ENCODE measurements around the gene TFAP2B. TPM values are rescaled to one million over a fixed set of nuclear protein-coding genes. Genes with fewer than 3 reads are reported as not detected.

The TFAP2B gene
- total RNA-seq (not detected), total RNA-seq (0 to 0.06 (median 0) reads per million in 29 experiments)
- not detected for total RNA-seq (2013)

DNA sequence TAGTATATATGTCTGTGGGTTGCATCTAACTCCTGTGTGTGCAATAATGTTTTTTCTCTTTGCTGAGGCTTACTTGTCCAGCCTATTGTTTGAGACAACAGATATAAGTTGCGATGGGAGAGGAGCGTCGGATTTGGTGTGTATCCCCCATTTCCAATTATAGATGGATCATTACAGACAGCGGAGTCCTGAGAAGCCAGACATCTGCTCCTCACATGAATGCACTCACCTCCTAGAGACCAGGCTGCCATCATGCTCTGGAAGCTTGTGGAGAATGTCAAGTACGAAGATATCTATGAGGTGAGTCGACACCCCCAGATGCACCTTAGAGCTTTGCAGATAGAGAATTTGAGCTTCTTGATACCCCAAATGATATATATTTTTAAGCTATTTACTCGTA, at the start of gene TFAP2B:
TSS of gene TFAP2B (plus strand) at position 199 of the 400 bp plus-strand sequence. CDS start at position 220, 21 bp downstream.
- CTCF ChIA-PET: interaction anchor here in 1 of 2 donors (1.0 kb wide), 1 partner anchor 10 kb away, joined by 3 read pairs; no protein-coding TSS in a partner anchor
- WGBS (ENCODE audit: insufficient coverage): no CpG with 5 or more reads among the region's 7 CpGs
- DNase-seq: no peak

DNA sequence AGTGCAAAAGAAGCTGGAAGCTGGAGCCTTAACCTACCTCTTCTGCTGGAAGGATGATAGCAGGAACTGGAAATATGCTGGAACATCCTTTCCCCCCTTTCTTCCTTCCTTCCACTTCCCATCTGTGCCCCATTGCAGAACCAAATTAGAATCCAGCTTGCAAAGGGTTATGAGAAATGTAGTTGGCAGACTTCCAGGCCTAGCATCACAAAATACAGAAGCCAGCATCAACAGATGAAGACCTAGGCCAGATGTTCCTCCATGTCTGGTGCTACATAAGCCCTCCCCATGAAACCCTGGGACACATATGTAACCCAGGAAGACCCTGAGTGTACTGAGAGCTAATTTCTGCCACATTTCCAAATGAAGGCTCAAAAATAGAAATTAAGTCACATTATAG, 40.0 kb upstream of the TFAP2B start:
- ChIA-PET CTCF (interaction anchor here in 1 of 2 donors (0.9 kb wide), 1 partner anchor 9 kb away, joined by 3 read pairs; no protein-coding TSS in a partner anchor), POLR2A (no interaction called here)
- H3K9me3 Mint-ChIP-seq: peaks cover 0 to 11% (median 0%) of the 10 kb centered on the region in 3 donors
- H3K4me1 Mint-ChIP-seq: no peaks in the 10 kb centered on the region
- H3K36me3 Mint-ChIP-seq: no peaks in the 10 kb centered on the region
- H3K4me3 ChIP-seq (ENCODE audit: control insufficient read depth in 1 of 2, extremely low read depth in 1 of 2, low read length in 1 of 2): no peak overlapping the region
- no peaks in the 10 kb centered on the region for H3K27me3 ChIP-seq (replicated peaks in 1 of 2; ENCODE audit: control insufficient read depth in 2 of 2, extremely low read depth in 1 of 2, insufficient read depth in 2 of 2, low read length in 1 of 2)
- H3K9me3 ChIP-seq: no peaks in the 10 kb centered on the region
- no peaks in the 10 kb centered on the region for H3K27me3 Mint-ChIP-seq
- H3K27ac Mint-ChIP-seq: no peak overlapping the region
- H3K4me1 ChIP-seq (ENCODE audit: control insufficient read depth in 1 of 2, extremely low read depth in 1 of 2, insufficient read depth in 2 of 2, low read length in 2 of 2): no peaks in the 10 kb centered on the region
- no peak overlapping the region for H3K4me3 Mint-ChIP-seq
- no peak for ATAC-seq (replicated peaks in 1 of 4)
- DNase-seq: no peak
- H3K36me3 ChIP-seq (ENCODE audit: control insufficient read depth in 2 of 2, extremely low read depth in 1 of 2, insufficient read depth in 1 of 2, low read length in 1 of 2): no peaks in the 10 kb centered on the region
- H3K27ac ChIP-seq (ENCODE audit: low read length): no peak overlapping the region

More for the DNA sequence above, at the start of gene TFAP2B:
- Mint-ChIP-seq H3K36me3 (no peaks in the 10 kb centered on the region), H3K27me3 (peaks cover 69 to 76% of the 10 kb centered on the region in 2 donors), H3K9me3 (no peaks in the 10 kb centered on the region), H3K4me1 (peaks cover 16 to 28% (median 23%) of the 10 kb centered on the region in 3 donors), H3K4me3 (peak within 1 kb of the TSS in 1 of 3 donors; percentile 38), H3K27ac (no peak within 1 kb of the TSS)
- no peak for ATAC-seq (replicated peaks in 1 of 4)
- H3K27ac ChIP-seq (ENCODE audit: low read length): no peak within 1 kb of the TSS
- peaks cover 0 to 12% of the 10 kb centered on the region in 2 experiments for H3K4me1 ChIP-seq (ENCODE audit: control insufficient read depth in 1 of 2, extremely low read depth in 1 of 2, insufficient read depth in 2 of 2, low read length in 2 of 2)
- no peaks in the 10 kb centered on the region for H3K36me3 ChIP-seq (ENCODE audit: control insufficient read depth in 2 of 2, extremely low read depth in 1 of 2, insufficient read depth in 1 of 2, low read length in 1 of 2)
- no peak within 1 kb of the TSS for H3K4me3 ChIP-seq (ENCODE audit: control insufficient read depth in 1 of 2, extremely low read depth in 1 of 2, low read length in 1 of 2)
- H3K9me3 ChIP-seq: no peaks in the 10 kb centered on the region
- POLR2A ChIA-PET: no interaction called here
- H3K27me3 ChIP-seq (replicated peaks in 1 of 2; ENCODE audit: control insufficient read depth in 2 of 2, extremely low read depth in 1 of 2, insufficient read depth in 2 of 2, low read length in 1 of 2): peaks cover 21 to 36% of the 10 kb centered on the region in 2 experiments

DNA sequence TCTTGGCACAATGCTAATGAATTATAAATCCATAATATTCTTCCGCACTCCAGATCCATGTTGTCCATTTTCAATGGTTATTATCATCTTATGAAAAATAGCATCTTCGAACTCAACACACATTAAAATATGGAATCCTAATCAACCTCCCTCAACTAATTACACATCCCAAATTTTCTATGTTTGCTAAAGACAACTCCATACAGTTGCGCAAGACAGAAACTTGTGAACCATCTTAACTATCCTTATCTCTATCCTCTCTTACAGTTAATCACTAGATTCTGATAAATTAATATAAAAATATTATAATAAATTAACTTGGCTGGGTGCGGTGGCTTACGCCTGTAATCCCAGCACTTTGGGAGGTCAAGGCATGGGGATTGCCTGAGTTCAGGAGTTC, 38.3 kb upstream of the TFAP2B start:
- Histone ChIP-seq H3K4me1 (ENCODE audit: control insufficient read depth in 1 of 2, extremely low read depth in 1 of 2, insufficient read depth in 2 of 2, low read length in 2 of 2) (no peaks in the 10 kb centered on the region), H3K9me3 (no peaks in the 10 kb centered on the region), H3K36me3 (ENCODE audit: control insufficient read depth in 2 of 2, extremely low read depth in 1 of 2, insufficient read depth in 1 of 2, low read length in 1 of 2) (no peaks in the 10 kb centered on the region), H3K27ac (ENCODE audit: low read length) (no peak overlapping the region), H3K27me3 (replicated peaks in 1 of 2; ENCODE audit: control insufficient read depth in 2 of 2, extremely low read depth in 1 of 2, insufficient read depth in 2 of 2, low read length in 1 of 2) (no peaks in the 10 kb centered on the region), H3K4me3 (ENCODE audit: control insufficient read depth in 1 of 2, extremely low read depth in 1 of 2, low read length in 1 of 2) (no peak overlapping the region)
- Mint-ChIP-seq H3K27ac (no peak overlapping the region), H3K4me1 (no peaks in the 10 kb centered on the region), H3K4me3 (no peak overlapping the region), H3K27me3 (no peaks in the 10 kb centered on the region), H3K9me3 (peaks cover 0 to 11% (median 0%) of the 10 kb centered on the region in 3 donors), H3K36me3 (no peaks in the 10 kb centered on the region)
- POLR2A ChIA-PET: no interaction called here
- CTCF ChIA-PET: no interaction called here
- WGBS (ENCODE audit: insufficient coverage): 60% methylated on average over 1 of the region's 5 CpGs
- ATAC-seq (replicated peaks in 1 of 4): no peak
- no peak for DNase-seq

- no CpG with 5 or more reads among the region's 1 CpG for WGBS (ENCODE audit: insufficient coverage)
- Mint-ChIP-seq H3K4me1 (no peaks in the 10 kb centered on the region), H3K27me3 (peaks cover 0 to 3% of the 10 kb centered on the region in 2 donors), H3K9me3 (peaks cover 0 to 4% (median 0%) of the 10 kb centered on the region in 3 donors), H3K36me3 (no peaks in the 10 kb centered on the region), H3K27ac (no peak overlapping the region), H3K4me3 (no peak overlapping the region)
- CTCF ChIA-PET: no interaction called here
- H3K27ac ChIP-seq (ENCODE audit: low read length): no peak overlapping the region
- no peaks in the 10 kb centered on the region for H3K36me3 ChIP-seq (ENCODE audit: control insufficient read depth in 2 of 2, extremely low read depth in 1 of 2, insufficient read depth in 1 of 2, low read length in 1 of 2)
- H3K4me3 ChIP-seq (ENCODE audit: control insufficient read depth in 1 of 2, extremely low read depth in 1 of 2, low read length in 1 of 2): no peak overlapping the region
- H3K27me3 ChIP-seq (replicated peaks in 1 of 2; ENCODE audit: control insufficient read depth in 2 of 2, extremely low read depth in 1 of 2, insufficient read depth in 2 of 2, low read length in 1 of 2): no peaks in the 10 kb centered on the region
- no peaks in the 10 kb centered on the region for H3K4me1 ChIP-seq (ENCODE audit: control insufficient read depth in 1 of 2, extremely low read depth in 1 of 2, insufficient read depth in 2 of 2, low read length in 2 of 2)
- H3K9me3 ChIP-seq: no peaks in the 10 kb centered on the region
- POLR2A ChIA-PET: no interaction called here
- no peak for DNase-seq
- no peak for ATAC-seq (replicated peaks in 1 of 4)
These were observed 32.8 kb upstream of the TFAP2B start for GRCh38 chr6:50785921-50786320.

GRCh38 chr6:50791900-50792508, 26.7 kb upstream of the TFAP2B start:
- Mint-ChIP-seq H3K27me3 (peaks cover 2 to 8% of the 10 kb centered on the region in 2 donors), H3K9me3 (peaks cover 0 to 6% (median 0%) of the 10 kb centered on the region in 3 donors), H3K4me3 (no peak overlapping the region), H3K36me3 (no peaks in the 10 kb centered on the region), H3K27ac (no peak overlapping the region), H3K4me1 (no peaks in the 10 kb centered on the region)
- ChIA-PET CTCF (no interaction called here), POLR2A (no interaction called here)
- WGBS (ENCODE audit: insufficient coverage): no CpG with 5 or more reads among the region's 3 CpGs
- no peaks in the 10 kb centered on the region for H3K36me3 ChIP-seq (ENCODE audit: control insufficient read depth in 2 of 2, extremely low read depth in 1 of 2, insufficient read depth in 1 of 2, low read length in 1 of 2)
- no peaks in the 10 kb centered on the region for H3K4me1 ChIP-seq (ENCODE audit: control insufficient read depth in 1 of 2, extremely low read depth in 1 of 2, insufficient read depth in 2 of 2, low read length in 2 of 2)
- H3K4me3 ChIP-seq (ENCODE audit: control insufficient read depth in 1 of 2, extremely low read depth in 1 of 2, low read length in 1 of 2): no peak overlapping the region
- H3K27ac ChIP-seq (ENCODE audit: low read length): no peak overlapping the region
- no peaks in the 10 kb centered on the region for H3K9me3 ChIP-seq
- DNase-seq: peak in 1 of 35 experiments; percentile 9
- H3K27me3 ChIP-seq (replicated peaks in 1 of 2; ENCODE audit: control insufficient read depth in 2 of 2, extremely low read depth in 1 of 2, insufficient read depth in 2 of 2, low read length in 1 of 2): no peaks in the 10 kb centered on the region
- ATAC-seq (replicated peaks in 1 of 4): no peak

DNA sequence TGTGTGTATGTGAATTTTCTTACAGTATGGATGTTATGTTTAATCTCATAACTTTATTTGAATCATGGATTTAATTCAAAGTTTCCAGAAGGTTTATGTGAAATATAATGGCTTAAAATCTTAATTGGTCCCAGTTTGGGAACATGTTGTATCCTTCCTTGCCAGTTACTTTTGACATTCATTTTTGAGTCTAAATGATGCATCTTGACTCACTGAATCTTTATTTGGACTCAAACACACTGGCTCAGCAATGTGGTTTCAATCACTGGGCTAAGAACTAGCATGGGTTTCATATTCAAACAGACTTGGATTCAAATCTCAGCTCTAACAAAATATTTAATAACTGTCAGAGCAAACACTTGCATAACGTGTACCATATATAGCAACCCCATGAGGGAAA, 25.9 kb upstream of the TFAP2B start:
- Histone ChIP-seq H3K4me3 (ENCODE audit: control insufficient read depth in 1 of 2, extremely low read depth in 1 of 2, low read length in 1 of 2) (no peak overlapping the region), H3K4me1 (ENCODE audit: control insufficient read depth in 1 of 2, extremely low read depth in 1 of 2, insufficient read depth in 2 of 2, low read length in 2 of 2) (no peaks in the 10 kb centered on the region), H3K27ac (ENCODE audit: low read length) (no peak overlapping the region), H3K27me3 (replicated peaks in 1 of 2; ENCODE audit: control insufficient read depth in 2 of 2, extremely low read depth in 1 of 2, insufficient read depth in 2 of 2, low read length in 1 of 2) (no peaks in the 10 kb centered on the region), H3K9me3 (no peaks in the 10 kb centered on the region), H3K36me3 (ENCODE audit: control insufficient read depth in 2 of 2, extremely low read depth in 1 of 2, insufficient read depth in 1 of 2, low read length in 1 of 2) (no peaks in the 10 kb centered on the region)
- ATAC-seq (replicated peaks in 1 of 4) (no peak), DNase-seq (no peak)
- Mint-ChIP-seq H3K36me3 (no peaks in the 10 kb centered on the region), H3K27me3 (peaks cover 2 to 6% of the 10 kb centered on the region in 2 donors), H3K4me3 (no peak overlapping the region), H3K9me3 (peaks cover 0 to 3% (median 0%) of the 10 kb centered on the region in 3 donors), H3K4me1 (no peaks in the 10 kb centered on the region), H3K27ac (no peak overlapping the region)
- ChIA-PET CTCF (no interaction called here), POLR2A (no interaction called here)
- no CpG with 5 or more reads among the region's 1 CpG for WGBS (ENCODE audit: insufficient coverage)

Measured in T-cell (primary cell).